GM12875 (cell line): Measurements from ENCODE around the gene LRP8.

Experiments
- H3K4me3 ChIP-seq: one replicate; pipeline ENCODE4 v1.5.1; 2011; ENCODE audit warnings: low read depth, low read length, control low read depth
- TF ChIP-seq, protein P1 (sequence below): IDR thresholded peaks from 2 replicates; pipeline ENCODE4 v1.5.1; 2011; ENCODE audit warnings: low read depth, mild to moderate bottlenecking, control low read depth, inconsistent platforms, low read length, moderate library complexity, borderline replicate concordance; ENCODE audit not compliant: insufficient read depth

Gene LRP8

DNA sequence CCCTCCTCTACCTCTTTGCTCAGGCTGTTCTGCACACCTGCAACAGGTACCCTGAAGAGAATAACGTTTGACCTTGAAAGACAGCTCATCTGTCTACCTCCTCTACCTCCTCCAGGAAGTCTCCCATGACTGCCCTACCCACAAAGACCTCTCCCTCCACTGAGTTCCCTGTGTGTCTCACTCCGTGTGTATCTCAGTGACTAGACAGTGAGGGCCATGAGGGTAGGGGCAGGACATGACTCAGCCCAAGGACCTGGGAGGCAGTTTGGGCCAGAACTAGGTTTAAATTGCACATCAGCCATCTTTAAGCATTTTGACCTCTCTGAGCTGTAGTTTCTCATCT, 32.0 kb upstream of the LRP8 start:
- no peak overlapping the region for H3K4me3 ChIP-seq
- TF ChIP-seq, protein P1, sequence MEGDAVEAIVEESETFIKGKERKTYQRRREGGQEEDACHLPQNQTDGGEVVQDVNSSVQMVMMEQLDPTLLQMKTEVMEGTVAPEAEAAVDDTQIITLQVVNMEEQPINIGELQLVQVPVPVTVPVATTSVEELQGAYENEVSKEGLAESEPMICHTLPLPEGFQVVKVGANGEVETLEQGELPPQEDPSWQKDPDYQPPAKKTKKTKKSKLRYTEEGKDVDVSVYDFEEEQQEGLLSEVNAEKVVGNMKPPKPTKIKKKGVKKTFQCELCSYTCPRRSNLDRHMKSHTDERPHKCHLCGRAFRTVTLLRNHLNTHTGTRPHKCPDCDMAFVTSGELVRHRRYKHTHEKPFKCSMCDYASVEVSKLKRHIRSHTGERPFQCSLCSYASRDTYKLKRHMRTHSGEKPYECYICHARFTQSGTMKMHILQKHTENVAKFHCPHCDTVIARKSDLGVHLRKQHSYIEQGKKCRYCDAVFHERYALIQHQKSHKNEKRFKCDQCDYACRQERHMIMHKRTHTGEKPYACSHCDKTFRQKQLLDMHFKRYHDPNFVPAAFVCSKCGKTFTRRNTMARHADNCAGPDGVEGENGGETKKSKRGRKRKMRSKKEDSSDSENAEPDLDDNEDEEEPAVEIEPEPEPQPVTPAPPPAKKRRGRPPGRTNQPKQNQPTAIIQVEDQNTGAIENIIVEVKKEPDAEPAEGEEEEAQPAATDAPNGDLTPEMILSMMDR: no peak

DNA sequence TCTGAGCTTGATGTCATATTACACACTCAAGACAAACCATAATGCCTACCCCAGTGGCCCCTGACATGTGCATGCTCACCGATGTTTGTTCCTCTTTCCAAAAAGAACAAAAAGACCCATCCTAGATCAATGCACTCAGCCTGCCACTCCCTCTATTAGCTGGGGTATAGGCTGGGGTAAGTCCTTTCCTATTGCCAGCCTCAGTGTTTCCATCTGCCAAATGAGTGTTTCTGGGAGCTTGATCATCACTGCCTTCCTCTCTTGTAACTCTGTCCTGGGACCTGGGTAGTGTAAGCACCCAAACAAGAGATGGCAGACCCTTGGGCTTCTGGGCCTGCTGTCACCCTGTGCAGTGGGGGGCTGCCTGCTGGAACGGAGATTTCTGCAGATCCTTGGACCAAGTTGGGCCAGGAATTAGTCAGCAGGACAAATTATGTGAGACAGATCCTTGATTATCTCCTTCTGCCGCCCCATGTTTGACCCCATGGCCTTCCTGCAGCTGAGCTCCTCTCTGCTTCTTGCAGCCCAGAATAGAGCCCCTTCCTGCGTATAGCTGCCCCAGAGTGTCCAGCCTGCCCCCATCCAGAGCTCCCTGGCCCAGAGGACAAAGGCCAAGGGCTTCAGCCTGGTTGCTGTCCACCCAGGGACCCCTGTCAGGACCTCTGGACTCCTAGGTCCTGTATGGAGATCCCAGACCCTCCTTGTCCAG, 31.5 kb upstream of the LRP8 start:
- H3K4me3 ChIP-seq: no peak overlapping the region
- TF ChIP-seq, protein P1: no peak

- H3K4me3 ChIP-seq: no peak overlapping the region
- TF ChIP-seq, protein P1: no peak
Measured at GRCh38 chr1:53356637-53357036, 28.8 kb upstream of the LRP8 start.

DNA sequence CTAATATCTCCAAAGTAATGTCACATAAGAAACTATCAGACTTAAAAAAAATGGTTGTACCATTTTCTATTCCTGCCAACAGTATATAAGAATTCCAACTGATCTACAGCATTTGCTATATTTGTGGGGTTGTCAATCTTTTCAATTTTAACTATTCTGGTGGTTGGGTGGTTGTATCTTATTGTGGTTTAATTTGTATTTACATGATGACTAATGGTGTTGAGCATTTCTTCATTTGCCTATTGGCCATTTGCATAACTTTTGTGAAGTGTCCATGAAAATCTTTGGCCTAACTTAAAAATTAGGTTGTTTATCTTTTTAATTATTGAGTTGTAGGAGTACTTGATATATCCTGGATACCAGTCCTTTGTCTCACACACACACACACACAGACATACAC, 26.2 kb upstream of the LRP8 start:
- H3K4me3 ChIP-seq: no peak overlapping the region
- TF ChIP-seq, protein P1: no peak

DNA sequence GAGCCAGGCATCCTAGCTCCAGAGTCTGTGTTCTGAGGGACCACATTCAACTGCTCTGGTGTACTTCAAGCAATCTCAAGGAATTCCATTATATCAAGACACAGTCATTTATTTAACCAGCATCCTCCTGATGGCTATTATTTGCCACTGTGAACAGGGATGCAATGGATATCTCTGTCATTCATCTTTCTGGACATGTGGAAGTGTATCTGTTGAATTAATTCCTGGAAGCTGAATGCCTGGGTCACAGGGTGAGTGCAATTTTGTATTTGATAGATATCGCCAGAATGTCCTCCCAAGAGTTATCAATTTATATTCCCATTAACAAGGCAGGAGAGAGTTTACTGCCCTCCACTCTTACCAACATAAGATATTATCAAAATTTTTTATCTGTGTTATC, 24.7 kb upstream of the LRP8 start:
- TF ChIP-seq, protein P1: no peak
- H3K4me3 ChIP-seq: no peak overlapping the region

GRCh38 chr1:53350853-53351767, 23.2 kb upstream of the LRP8 start:
- TF ChIP-seq, protein P1: no peak
- no peak overlapping the region for H3K4me3 ChIP-seq
